8988T (cell line): ENCODE measurements around the gene HTT.

Experiments used
- DNase-seq: peaks from one replicate; pipeline ENCODE4 v3.0.0; 2011

HTT gene

DNA sequence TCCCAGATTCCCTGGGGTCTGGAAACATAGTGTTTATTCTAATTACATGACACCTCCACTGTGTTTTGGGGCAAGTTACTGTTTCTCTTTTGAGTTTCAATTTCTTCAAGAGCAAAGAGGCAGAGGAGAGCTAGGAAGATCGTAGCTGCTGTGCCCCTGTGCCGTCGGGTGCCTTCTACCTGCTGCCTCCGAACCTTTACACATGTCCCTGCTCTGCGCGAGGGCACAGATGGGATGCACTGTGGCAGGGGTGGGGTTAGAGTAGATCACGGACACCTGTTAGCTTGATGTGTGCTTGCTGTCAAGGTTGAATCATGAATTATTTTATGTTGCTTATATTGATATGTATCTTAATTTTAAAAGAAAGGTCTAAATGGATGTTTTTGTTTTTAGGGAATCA lies 103.4 kb downstream of the HTT start:
- no peak for DNase-seq

DNA sequence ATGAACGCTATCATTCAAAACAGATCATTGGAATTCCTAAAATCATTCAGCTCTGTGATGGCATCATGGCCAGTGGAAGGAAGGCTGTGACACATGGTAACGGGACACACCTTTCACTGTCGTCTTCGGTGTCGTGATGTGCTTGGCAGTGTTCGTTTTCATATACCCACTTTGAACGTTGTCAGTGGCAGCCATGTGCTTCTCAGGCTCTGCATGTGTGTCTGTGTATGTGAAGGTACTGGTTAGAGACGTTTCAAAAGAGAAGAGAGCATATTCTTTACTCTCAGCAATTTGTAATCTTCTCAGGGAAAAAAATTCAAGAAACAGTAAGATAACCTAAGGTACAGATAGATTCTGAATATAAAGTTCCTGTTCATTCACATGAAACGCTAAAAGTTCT lies 103.9 kb downstream of the HTT start:
- no peak for DNase-seq

DNA sequence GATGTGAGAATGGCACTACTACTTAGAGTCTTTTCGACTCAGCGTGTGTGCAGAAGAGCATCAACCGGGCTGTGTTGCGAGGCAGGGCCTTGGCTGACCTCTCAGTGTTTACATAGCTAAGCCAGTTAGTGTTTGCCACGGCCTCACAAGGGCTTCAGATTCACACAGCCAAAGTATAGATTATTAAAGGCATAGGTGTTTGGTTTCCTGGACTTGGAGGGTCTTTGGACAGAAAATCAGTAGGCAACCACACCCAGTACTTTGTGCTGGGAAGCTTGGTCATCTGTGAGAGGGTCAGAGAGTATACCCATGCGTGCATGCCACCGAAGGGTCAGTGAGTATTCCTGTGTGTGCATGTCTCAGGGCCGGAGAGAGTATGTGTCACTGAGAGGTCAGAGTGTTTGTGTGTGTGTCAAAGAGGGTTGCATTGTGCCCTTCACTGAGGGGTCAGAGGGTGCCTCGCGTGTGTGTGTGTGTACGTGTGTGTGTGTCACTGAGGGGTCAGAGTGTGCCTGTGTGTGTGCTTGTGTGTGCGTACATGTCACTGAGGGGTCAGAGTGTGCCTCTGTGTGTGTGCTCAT lies 104.7 kb downstream of the HTT start:
- DNase-seq = no peak

DNA sequence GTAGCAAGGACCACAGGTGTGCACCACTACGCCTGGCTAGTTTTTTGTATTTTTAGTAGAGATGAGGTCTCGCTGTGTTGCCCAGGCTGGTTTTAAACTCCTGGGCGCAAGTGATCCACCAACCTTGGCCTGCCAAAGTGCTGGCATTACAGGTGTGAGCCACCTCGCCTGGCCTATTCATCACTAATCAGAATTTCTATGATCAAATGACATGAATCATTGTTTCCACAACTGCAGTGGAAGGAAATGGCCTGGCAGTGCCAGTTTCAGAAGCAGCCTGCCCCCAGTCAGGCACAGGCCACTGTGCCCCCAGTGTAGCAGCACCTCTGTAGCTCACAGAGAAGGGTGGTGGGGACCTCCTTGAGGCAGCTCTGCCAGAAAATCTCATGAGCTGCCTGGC lies 108.5 kb downstream of the HTT start:
- DNase-seq = no peak

DNA sequence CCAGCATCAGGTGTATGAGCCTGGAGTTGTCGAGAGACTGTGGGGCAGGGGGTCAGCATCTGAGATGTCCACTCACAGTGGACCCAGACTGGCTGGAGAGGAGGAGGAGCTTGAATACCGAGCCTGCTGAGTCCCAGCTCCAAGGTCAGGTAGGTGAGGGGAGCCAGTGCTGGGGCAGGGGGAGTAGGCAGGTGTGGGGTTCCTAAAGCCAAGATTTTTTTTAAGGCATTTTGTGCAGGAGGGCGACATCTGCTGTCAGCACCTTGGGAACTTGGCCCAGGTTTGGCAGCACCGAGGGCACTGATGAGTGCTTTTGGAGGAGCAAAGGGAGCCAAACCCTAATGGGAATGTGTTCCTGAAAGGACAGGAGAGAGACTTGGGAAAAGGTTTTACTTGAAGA lies 110.2 kb downstream of the HTT start:
- DNase-seq = no peak

DNA sequence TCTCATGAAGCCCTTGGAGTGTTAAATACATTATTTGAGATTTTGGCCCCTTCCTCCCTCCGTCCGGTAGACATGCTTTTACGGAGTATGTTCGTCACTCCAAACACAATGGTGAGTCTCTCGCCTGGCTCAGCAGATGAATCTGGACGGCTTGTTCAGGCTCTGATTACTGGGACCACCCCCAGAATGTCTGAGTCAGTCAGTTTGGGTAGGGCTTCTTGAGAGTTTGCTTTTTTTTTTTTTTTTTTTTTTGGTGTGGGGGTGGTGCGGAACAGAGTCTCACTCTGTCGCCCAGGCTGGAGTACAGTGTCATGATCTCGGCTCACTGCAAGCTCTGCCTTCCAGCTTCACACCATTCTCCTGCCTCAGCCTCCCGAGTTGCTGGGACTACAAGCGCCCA lies 112.1 kb downstream of the HTT start:
- DNase-seq = no peak

DNA sequence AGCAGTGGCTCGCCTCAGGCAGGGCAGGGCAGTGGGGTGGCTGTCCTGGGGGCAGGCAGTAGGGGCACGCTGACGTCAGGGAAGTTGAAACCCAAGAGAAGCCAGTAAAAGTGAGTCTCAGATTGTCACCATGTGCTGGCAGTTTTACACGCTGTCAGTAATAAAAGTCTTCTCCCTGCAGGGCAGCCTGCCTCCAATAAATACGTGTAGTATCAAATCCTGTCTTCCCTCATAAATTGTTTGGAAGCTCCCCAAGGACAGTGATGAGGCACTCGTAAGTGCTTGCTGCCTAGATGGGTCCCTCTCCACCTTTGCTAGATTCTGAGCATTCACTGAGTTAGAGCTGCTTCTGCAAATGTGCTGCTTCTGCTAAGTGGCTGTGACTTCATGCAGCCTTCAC lies 113.6 kb downstream of the HTT start:
- no peak for DNase-seq

DNA sequence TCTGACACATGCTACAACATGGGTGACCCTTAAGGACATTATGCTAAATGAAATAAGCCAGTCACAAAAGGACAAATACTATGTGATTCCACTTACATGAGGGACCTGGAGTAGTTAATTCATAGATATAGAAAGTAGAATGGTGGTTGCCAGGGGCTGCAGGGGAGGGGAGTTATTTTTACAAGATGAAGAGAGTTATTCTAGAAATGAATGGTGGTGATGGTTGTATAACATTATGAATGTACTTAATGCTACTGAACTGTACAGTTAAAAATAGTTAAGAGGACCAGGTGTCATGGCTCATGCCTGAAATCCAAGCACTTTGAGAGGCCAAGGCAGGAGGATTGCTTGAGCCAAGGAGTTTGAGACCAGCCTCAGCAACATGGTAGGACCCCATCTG lies 115.0 kb downstream of the HTT start:
- no peak for DNase-seq

DNA sequence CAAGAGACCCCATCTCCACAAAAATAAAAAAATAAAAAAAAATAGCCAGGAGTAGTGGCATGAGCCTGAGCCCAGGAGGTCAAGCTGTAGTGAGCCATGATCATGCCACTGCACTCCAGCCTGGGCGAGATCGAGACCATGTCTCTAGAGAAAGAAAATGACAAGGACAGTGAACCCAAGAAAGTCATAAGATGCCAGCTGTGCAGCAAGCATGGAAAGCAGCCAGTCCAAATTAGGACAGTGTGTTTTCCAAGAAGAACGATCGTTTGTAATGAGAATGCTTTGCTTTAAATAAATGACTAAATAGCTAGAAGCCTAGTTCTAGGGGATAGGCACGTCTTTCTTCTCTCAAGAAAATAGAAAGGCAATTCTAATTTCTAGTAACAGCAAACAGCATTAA lies 116.1 kb downstream of the HTT start:
- DNase-seq = no peak

DNA sequence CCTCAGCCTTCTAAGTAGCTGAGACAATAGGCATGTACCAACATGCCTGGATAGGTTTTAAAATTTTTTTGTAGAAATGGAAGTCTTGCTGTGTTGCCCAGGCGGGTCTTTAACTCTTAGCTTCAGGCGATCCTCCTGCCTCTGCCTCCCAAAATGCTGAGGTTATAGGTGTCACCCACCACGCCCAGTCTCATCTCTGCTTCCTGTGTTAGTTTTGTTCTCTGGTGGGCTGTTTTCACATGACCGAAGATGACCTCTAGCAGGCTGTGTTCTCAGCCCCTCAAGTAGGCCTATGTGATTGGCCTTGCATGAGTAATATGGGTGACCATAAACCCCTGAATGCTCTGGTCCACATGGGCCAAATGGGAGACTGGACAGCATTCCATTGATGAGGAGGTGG lies 117.7 kb downstream of the HTT start:
- no peak for DNase-seq

DNA sequence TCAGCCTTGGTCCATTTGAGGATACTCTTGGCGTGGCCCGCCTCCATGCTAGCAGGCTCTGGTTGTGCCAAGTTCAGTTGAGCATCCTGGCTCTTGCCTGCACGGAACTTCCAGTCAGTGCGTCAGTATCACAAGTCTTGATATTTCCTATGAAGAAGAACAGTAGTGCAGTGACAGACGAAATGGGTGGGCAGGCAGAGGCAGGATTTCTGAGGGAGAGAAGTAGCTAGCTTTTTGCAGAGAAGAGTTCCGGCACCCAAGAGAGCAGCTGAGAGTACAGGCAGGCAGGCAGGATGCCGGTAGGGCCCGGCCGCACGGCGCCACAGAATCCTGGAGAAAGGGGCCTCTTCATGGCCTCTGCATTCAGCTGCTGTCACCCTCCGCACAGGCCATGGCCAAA lies 118.3 kb downstream of the HTT start:
- no peak for DNase-seq

DNA sequence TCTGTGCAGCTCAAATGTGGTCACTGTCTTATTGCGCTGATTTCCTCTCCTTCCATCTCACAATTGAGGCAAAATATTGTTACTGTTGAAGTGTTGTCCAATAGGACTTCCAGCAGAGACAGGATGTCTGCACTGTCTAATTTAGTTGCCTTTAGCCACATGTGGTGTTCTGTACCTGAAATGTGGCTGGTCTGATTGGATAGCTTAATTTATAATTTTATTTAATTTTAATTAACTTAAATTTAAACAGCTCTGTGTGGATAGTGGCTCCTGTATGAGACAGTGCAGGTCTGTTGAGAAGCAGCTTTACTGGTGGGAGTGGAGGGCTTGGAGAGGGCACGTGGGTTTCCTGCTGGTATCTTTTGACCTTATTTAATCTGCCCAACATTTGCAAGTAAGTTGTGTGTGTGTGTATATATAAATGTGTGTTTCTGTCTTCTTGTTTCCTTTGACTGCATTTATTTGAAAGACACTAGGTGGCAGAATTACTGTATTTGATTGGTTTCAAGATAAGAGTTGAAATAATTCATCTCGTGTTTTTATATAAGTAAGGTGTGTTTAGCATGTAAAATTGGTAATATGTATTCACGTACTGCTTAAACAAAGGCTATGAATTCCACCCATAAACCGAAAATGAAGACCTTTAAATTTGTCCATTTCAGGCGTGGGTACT lies 119.2 kb downstream of the HTT start:
- DNase-seq = no peak

DNA sequence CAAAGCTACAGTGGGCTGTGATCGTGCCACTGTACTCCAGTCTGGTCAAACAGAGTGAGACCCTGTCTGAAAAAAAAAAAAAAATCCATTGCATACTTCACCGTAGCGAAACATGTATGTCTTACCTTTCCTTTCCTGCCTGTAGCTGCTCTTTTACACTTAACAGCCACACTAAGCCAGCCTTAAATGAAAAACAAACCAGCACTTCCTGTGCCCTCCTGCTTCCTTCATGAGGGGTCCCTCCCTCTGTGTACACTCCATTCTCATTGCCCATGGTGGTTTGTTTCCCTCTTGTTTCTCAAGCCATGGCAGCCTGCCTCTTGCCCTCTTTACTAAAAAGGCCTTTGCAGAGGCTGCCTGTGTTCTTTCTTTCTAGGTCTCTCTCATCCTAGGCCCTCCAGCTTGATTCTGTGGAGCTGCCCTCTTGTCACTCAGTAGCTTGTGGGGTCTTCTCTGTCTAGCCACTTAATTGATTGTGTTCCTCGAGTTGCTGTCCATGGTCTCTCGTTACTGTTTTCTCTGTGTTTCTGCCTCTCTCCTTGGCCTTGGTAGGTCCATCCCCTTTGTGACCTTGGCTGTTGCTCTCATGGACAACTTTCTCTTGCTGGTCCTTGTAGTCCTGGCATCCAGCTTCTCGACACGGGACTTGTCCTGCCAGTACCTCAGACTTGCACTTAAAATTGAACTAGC lies 122.3 kb downstream of the HTT start:
- DNase-seq = no peak

DNA sequence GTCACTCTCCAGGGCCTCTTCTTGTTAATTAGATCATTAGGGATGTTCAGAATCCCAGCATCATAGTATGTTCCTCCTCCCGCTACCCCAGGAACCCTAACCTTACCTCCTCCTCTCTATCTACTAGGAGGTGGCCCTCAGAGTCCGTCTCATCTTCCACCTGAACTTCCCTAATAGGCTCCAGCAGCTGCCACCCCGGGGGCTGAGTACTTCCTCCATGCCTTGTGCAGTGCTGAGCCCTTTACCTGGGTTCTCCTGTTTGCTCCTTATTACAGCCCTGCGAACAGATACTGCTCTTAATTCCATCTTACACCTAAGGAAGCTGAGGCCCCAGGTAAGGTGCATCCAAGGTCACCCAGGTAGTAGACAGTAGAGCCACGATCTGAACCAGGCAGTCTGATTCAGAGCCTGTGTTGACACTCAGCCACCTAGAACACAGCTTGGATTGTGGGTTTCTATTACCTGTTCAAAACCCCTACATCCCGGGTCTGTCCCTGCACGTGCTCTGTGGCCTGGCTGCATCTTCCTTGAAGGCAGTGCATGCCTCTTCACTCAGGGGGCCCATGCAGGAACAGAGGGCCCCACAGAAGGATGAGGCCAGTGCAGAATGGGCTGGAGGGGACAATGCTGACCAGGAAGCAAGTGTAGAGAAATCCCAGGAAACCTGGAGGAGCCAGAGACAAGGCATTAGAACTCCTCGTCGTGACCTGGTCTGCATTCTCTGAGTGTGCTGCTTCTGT lies 123.1 kb downstream of the HTT start:
- no peak for DNase-seq

DNA sequence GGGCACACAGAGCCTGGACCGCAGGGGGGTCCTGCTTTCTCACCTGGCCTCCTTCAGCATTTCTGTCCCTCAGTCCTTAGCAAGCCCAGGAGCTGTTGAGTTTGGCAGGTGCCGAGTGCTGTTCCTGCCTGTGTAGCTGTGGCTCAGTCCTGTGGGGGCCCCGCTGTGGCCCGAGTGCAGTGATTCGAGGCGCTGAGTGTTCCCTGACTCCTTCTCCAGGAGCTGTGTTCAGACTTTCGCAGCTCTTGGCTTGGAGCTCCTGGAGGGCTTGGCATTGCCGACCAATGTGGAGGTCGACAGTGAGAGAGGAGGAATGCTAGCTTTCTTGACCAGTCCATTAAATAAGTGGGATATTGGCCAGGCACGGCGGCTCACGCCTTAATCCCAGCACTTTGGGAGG lies 124.4 kb downstream of the HTT start:
- no peak for DNase-seq

DNA sequence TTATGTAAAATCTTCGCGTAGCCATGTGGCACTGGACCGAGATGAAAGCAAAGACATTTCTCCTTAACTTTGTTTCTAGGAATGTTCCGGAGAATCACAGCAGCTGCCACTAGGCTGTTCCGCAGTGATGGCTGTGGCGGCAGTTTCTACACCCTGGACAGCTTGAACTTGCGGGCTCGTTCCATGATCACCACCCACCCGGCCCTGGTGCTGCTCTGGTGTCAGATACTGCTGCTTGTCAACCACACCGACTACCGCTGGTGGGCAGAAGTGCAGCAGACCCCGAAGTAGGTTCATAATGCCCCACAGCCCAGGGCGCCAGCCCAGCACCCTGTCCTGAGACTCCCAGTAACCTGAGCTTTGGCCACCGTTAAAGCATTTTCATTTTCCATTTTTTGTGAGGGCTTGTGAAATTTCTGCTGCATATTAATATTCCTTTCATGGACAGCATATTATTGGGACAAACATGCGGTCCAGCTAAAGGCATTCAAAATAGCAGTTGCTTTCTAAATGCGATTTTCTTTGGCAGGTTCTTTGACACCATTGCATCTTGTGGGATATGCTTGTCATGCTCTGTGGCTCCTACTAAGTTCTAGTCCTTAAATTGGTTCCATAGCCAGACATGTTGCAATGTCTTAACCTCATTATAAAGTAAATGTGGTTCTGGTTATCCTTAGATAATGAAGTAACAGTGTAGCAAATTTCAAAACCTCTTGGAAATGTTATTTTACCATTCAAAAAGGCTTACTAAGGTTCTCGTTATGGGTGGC lies 125.4 kb downstream of the HTT start:
- DNase-seq = no peak

DNA sequence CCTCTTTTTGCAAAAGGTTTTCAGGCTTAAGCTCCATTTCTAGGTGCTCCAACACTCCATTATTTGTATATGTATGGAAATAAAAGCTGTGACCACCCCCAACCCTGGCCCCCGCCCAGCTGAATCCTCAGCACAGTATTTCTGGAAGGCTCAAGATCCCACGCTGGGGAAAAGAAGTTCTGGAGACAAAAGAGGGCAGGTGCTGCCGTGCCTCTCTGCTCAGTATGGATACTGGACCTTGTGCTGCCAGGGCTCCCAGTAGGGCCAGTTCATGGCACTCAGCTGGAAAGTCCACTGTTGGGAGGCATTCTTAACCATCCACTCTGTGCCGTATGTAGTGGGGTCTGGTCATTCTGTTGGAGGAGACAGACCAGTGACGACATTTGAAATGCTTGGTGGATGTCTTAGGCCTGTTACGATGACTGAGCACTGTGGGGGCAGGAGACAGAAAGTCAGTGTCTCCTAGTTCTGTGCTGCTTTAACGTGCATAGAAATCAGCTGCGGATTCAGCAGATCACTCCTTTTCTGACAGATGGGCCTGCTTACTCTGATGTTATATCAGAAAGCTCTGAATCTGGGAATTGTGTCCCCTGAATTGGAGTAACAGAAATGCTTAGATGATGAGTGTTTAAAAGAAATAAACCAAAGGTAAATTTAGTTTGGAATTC lies 126.1 kb downstream of the HTT start:
- DNase-seq = no peak

DNA sequence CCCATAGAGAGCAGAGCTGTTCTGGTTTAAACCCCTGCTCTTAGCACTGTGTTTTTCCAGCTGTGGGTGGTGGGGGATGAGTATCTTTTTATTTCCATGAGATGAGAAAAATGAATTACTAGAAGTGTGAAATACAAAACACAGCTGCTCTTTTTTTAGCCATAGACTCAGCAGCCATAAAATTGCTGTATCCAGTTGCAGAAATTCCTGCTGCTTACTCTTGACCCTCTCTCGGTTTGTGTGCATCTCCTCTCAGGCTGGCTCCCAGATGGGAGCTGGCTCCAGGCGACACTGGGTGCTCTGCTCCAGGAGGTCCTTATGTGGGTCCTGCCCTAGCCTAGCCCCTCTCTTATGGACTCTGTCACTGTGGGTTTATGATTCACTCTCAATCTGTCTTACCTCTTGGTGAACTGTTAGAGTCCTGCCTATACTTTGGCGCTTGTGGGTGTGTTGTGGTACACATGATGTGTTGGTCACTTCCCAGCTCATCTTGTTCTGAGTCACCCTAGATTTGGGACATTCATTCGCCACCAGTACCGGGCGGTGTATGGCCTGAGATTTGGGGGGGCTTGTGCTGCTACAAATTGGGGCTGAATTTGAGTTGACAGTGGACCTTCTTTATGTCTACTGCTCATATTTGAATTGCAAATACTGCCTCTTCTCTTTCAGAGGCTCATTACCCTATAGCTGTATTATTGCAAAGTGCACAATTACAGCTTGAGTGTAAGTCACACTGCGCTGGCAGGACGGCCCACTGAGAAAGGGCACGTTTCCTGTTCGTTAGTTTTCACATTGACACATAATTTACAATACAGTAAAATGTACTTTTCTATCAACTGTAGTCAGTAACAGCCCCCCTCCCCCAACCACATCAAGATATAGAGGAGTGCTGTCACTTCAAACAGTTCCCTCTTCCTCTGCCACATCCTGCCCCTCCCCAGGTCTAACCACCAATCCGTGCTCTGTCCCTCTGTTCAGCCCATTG lies 127.5 kb downstream of the HTT start:
- DNase-seq = no peak

DNA sequence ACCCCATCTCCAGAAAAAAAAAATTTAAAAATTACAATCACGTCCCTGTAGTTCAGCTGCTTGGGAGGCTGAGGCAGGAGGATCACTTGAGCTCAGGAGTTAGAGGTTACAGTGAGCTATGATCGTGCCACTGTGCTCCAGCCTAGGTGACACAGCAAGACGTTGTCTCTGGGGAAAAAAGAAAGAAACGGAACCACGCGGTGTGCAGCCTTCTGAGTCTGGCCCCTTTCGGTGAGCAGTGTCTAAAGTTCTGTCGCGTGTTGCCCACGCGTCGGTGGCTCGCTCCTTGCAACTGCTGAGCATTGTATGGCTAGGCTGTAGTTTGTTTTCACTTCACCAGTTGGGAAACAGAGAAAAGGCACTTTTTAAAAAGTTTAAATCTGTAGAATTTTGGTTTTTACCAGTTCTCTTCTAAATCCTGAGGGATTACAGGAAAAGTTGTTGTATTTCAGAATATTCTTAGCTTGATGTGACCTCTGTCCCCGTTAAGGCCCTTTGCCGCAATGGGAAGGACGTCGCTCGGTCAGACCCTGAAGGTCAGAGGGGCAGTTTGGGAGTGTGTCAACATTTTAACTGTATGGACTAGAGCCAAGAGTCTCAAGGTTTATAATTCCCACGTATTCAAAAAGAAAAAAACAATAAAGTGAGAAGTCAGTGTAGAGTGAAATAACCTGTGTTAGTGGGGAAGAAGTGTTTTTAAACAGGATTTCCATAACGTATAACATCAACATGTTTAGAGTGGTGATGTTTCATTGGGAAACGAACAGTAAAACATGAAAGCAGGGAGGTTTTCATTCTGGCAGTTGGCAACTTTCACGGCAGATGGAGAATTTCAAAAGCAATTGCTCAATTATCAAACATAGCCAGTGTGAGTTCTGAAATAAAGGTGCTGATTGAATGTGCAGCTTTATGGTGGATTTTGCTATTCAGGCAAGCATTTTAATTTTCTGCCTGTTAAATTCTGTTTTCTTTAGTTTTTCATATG lies 128.6 kb downstream of the HTT start:
- DNase-seq = no peak

DNA sequence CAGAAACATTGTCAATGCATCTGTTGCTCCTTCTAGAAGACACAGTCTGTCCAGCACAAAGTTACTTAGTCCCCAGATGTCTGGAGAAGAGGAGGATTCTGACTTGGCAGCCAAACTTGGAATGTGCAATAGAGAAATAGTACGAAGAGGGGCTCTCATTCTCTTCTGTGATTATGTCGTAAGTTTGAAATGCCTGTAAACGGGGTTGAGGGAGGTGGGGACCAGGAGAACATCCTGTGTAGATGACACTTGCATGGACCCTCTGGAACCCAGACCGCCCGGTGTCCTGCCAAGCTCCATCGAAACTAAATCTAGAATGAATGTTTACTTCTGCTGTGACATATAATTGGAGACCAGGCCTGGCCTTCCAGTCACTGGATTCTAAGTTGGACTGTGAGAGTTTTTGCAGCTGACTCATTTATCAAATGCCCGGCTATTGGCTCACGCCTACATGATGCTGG lies 129.5 kb downstream of the HTT start:
- DNase-seq = no peak
